ENCODE data around the gene NAV1. TPM values are rescaled to one million over a fixed set of nuclear protein-coding genes. Genes with fewer than 3 reads are reported as not detected.

NAV1 gene
- total and polyA plus RNA-seq, 2 donors (not counting 3 experiments of a cell fraction or from before 2014, with no cell fraction given), result 19.9 to 138 TPM

- H3K4me1 ChIP-seq (ENCODE audit: control insufficient read depth, extremely low read depth, insufficient read depth, low read length), result peaks cover 32% of the 10 kb centered on the region
- H3K27ac ChIP-seq (ENCODE audit: insufficient read depth, low read depth, low read length), result no peak overlapping the region
- H3K9ac ChIP-seq (replicated peaks; ENCODE audit: extremely low read depth, insufficient read depth, low read length), result no peak overlapping the region
- CTCF ChIA-PET, result interaction anchor here (1.1 to 26.3 kb wide), 5 partner anchors 19 to 283 kb away, joined by 3 to 1317 read pairs (median 5); partner anchors contain the start of gene PHLDA3
- peaks cover 21% of the 10 kb centered on the region for H3K79me2 ChIP-seq (ENCODE audit: control insufficient read depth, insufficient read depth, low read length)
- H3K9me1 ChIP-seq (replicated peaks; ENCODE audit: control insufficient read depth, extremely low read depth, insufficient read depth, low read length), result no peaks in the 10 kb centered on the region
- FAIRE-seq, result no peak
- no peaks in the 10 kb centered on the region for H4K20me1 ChIP-seq (replicated peaks; ENCODE audit: control insufficient read depth, extremely low read depth, insufficient read depth, low read length)
- H3K27me3 ChIP-seq (ENCODE audit: control insufficient read depth in 2 of 2, insufficient read depth in 2 of 2, low read length in 2 of 2), result no peaks in the 10 kb centered on the region
- no peak overlapping the region for H2AFZ ChIP-seq (ENCODE audit: low read depth, low read length)
- dilution Hi-C loops (cut with MboI; ENCODE audit: extremely low pct_ligation_motif_present, low sequenced_read_pairs) (no loop called here), intact Hi-C loops (cut with micrococcal nuclease) (no loop called here)
- H3K9me3 ChIP-seq (replicated peaks; ENCODE audit: control insufficient read depth, insufficient read depth, low read length), result no peaks in the 10 kb centered on the region
- no peaks in the 10 kb centered on the region for H3K36me3 ChIP-seq (ENCODE audit: control insufficient read depth in 2 of 2, extremely low read depth in 1 of 2, insufficient read depth in 2 of 2, low read length in 2 of 2)
- no peak overlapping the region for H3K4me3 ChIP-seq (replicated peaks in 1 of 3; ENCODE audit: insufficient read depth in 1 of 3, low read depth in 1 of 3, low read length in 3 of 3)
- TF ChIP-seq POLR2AphosphoS5 (IDR thresholded peaks at IDR 0.05; ENCODE audit: insufficient read depth, low read depth, low read length), result no peak
- no peak for TF ChIP-seq GATA2 (IDR thresholded peaks at IDR 0.05; ENCODE audit: insufficient read depth, insufficient read length, low read depth, low read length)
- no peak for TF ChIP-seq MYC (IDR thresholded peaks at IDR 0.05; ENCODE audit: low read depth, low read length)
- TF ChIP-seq POLR2A (IDR thresholded peaks at IDR 0.05; ENCODE audit: low read depth, low read length), result no peak
- no peak for TF ChIP-seq FOS (IDR thresholded peaks at IDR 0.05; ENCODE audit: borderline replicate concordance, insufficient read depth, low read length)
- TF ChIP-seq MAX (IDR thresholded peaks at IDR 0.05; ENCODE audit: insufficient read depth, insufficient read length), result no peak
- no peak for TF ChIP-seq JUN (IDR thresholded peaks at IDR 0.05; ENCODE audit: borderline replicate concordance, insufficient read depth, insufficient read length, low read depth)
- no peak for TF ChIP-seq CTCF (IDR thresholded peaks at IDR 0.05; ENCODE audit: extremely low read depth in 1 of 2, insufficient read depth in 1 of 2, low read depth in 1 of 2, low read length in 2 of 2)
- no peak for TF ChIP-seq EZH2 (IDR thresholded peaks at IDR 0.05; ENCODE audit: borderline replicate concordance, low read depth, low read length, severe bottlenecking)
- H3K4me2 ChIP-seq (ENCODE audit: insufficient read depth, low read length), result no peak overlapping the region
- POLR2A ChIA-PET, result no interaction called here
- BruUV-seq (replicated peaks), result no TSS peak
- DNase-seq (ENCODE audit: low read depth, low spot score), result no peak
These were observed 29.1 kb upstream of the NAV1 start for GRCh38 chr1:201509601-201510374.
